ENCODE measurements around the gene ZNF776.
"Not testable (repeated sequence)": the region's sequence is repeated elsewhere in the genome, so short reads cannot be mapped to it uniquely, and the experiment has no call there.

Gene ZNF776

DNA sequence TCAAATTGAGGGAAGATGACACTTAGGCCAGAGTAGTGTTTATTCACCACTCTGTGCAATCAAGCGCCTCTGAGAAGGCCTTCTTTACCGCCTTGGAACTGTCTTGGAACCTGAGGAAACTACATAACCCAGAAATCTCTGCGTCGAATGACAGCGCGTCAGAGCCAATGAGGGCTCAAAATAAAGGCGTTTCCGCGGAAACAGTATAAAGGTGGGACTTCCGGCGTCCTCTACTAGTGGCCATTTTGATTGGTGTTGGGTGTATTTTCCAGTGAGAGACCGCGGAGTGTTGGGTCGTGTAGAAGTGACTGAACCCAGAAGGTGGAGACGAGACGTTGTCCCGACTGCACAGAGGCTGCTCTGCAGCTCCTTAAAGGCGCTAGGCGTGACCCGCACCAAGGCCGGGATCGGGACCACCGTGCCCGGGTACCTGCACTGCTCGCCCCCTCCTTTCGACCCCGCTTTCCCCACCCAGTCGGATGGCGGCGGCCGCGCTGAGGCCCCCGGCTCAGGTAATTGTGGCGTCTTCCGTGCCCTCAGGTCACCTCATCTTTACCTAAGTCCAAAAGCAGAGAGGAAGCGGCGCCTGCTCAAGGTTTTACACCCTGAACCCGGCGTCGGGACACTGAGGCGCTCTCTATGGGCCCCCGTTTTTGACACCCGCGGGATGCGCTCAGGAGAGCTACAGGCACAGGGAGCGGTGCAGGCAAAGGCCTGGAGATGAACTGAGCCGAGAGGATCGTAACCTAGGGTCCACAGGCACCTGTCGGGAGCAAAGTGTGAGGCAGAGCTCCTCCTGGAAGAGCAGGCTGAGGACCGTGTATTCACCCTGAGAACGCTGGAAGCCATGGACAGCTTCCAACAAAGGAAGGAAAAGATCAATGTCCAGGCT, at the start of gene ZNF776:
Gene ZNF776 (plus strand): TSS at position 236 of the 892 bp plus-strand sequence. CDS start 244 bp downstream, at position 480.
- DNase-seq, result peak; percentile 69 to 89

DNA sequence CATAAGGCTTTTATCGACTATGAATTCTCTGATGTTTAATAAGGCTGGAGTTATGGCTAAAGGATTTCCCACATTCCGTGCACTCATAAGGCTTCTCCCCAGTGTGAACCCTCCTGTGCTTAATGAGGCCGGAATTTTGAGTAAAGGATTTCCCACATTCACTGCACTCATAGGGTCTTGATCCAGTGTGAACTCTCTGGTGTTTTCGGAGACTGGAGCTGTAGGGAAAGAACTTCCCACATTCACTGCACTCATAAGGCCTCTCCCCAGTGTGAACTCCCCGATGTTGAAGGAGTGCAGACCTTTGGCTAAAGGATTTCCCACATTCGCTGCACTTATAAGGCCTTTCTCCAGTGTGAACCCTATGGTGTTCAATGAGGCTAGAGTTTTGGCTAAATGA, 45.0 kb upstream of the ZNF776 start:
- DNase-seq, result no peak

GRCh38 chr19:57706346-57706745, 40.3 kb upstream of the ZNF776 start:
- DNase-seq, result no peak

DNA sequence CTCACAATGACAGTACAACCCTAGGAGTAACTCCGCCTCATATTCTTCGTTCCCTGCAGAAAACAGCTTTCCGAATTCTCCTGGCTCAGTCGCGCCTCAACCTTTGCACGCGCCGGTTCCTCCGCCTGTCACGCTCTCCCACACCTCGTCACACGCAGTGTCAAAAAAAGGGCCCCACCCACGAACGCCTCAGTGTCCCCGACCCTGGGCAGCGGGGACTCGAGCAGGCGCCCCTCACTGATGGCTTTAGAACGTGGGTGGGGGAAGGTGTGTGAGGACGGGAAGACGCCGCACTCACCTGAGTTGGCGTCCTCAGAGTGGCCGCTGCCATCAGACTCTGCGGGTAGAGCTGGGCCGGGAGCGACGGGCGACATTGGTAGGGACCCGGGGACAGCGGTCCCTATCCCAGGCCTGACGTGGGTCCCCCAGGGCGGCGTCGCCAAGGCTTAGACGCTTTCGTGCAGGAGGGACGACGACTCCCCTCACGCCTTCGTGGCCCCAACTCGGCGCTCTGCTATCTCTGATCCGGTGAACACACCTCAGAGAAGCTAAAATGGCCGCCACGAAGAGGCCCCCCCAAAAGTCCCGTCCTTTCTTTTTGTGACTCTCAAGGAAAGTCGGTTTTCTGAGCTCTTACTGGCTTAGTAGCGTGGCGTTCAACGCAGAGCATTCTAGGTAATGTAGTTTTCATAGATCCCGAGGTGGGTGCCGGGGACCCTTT, 37.8 kb upstream of the ZNF776 start, which contains the start of gene ZNF154:
Gene ZNF154 (minus strand): TSS at position 564 of the 721 bp plus-strand sequence. CDS start 233 bp downstream, at position 331.
- peak in 1 of 2 experiments; percentile 29 for DNase-seq

DNA sequence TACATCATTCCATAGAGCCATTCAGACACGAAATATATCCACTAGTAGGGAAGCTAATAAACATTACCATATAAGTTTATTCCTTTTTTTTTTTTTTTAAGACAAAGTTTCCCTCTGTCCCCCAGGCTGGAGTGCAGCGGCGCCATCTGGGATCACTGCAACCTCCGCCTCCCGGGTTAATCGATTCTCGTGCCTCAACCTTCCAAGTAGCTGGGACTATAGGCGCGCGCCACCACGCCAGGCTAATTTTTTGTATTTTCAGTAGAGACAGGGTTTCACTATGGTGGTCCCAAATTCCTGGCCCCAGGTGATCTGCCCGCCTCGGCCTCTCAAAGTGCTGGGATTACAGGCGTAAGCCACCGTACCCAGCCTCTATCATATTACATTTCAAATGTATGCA, 37.0 kb upstream of the ZNF776 start:
- no peak for DNase-seq

GRCh38 chr19:57712222-57712621, 34.4 kb upstream of the ZNF776 start:
- no peak for DNase-seq

DNA sequence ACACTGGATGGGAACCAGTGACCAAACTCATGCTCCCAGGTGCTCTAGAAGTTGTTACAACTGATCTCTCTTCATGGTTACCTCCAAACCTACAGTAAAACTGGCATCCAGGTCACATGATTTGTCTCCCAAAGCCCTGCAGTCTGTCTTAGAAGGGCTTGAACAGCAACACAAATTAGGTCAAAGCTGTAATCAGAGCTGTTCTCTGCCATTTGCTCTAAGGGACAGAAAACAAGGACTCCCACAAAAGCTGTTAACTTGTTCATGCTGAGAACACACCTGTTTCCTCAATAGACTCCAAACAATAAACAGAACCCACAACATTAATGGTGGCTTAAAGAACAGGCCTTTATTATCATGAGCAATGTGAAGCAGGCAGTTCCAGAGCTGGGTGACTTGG, 27.2 kb upstream of the ZNF776 start:
- DNase-seq, result no peak

- DNase-seq, result no peak
These were observed 26.6 kb upstream of the ZNF776 start for GRCh38 chr19:57719901-57720519.

GRCh38 chr19:57720878-57721277, 25.7 kb upstream of the ZNF776 start:
- DNase-seq, result no peak

DNA sequence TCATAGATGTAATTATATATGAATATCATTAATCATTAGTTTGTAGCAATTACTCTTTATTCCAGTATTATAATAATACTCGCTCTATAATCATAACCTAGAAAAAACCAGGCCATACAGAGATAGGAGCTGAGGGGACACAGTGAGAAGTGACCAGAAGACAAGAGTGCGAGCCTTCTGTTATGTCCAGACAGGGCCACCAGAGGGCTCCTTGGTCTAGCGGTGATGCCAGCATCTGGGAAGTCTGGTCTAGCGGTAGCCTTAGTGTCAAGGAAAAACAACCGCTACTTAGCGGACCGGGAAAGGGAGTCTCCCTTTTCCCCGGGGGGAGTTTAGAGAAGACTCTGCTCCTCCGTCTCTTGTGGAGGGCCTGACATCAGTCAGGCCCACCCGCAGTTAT, 8.3 kb upstream of the ZNF776 start:
- DNase-seq, result not testable (repeated sequence)

DNA sequence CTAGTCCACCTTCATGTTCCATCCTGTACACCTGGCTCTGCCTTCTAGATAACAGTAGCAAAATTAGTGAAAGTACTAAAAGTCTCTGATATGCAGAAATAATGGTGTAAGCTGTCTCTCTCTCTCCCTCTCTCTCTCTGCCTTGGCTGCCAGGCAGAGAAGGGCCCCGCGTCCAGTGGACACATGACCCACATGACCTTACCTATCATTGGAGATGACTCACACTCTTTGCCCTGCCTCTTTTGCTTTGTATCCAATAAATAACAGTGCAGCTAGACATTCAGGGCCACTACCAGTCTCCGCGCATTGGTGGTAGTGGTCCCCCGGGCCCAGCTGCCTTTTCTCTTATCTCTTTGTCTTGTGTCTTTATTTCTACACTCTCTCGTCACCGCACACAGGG, 7.8 kb upstream of the ZNF776 start:
- not testable (repeated sequence) for DNase-seq

DNA sequence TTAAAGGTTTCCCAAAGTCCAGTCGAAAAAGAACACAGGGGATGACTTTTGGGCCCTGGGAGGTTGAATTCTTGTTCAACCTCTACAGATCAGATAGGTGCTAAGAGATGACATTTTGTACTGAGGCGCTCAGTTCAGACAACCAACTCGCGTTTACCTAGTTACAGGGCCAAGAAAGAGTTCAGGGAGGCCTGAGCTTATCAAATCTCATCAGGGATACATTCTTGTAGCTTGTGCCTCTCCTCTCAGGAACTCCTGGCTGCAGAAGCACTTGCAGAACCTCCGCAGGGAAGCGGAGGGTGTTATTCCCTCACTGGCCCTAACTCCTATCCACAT, 825 bp downstream of the ZNF776 start:
- no peak for DNase-seq

GRCh38 chr19:57748029-57748428, 1.4 kb downstream of the ZNF776 start:
- DNase-seq, result no peak

GRCh38 chr19:57754091-57754673, 7.6 kb downstream of the ZNF776 start:
- no peak for DNase-seq

GRCh38 chr19:57755031-57755430, 8.4 kb downstream of the ZNF776 start:
- no peak for DNase-seq

GRCh38 chr19:57757941-57758340, 11.3 kb downstream of the ZNF776 start:
- no peak for DNase-seq

- no peak for DNase-seq
These were observed 12.5 kb downstream of the ZNF776 start for GRCh38 chr19:57759096-57759495.

- peak; percentile 62 to 81 for DNase-seq
These were observed 22.9 kb downstream of the ZNF776 start, which contains the start of gene ZNF586 for GRCh38 chr19:57769345-57770131. TSS of gene ZNF586 (plus strand) at chr19:57769676. CDS start at chr19:57769843, 167 bp downstream.

DNA sequence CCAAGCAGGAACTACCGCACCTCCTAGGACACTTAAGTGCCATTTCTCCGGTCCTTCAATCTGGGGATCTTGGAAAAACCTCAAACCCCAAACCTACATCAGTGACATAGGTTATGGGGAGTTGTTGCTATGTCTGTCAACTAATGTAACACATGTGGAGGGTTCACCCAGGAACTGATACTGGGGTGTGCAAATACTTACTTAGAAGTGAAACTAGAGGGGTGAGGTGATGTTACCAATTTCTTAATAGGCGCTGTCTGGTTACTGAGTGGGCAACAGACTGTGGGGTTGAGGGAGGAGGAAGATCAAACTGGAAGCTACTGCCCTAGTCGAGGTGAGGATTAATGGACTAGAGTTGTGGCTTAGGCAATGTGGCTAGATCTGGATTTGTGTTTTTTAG, 24.8 kb downstream of the ZNF776 start:
- no peak for DNase-seq

GRCh38 chr19:57773488-57773887, 26.9 kb downstream of the ZNF776 start:
- DNase-seq, result no peak

DNA sequence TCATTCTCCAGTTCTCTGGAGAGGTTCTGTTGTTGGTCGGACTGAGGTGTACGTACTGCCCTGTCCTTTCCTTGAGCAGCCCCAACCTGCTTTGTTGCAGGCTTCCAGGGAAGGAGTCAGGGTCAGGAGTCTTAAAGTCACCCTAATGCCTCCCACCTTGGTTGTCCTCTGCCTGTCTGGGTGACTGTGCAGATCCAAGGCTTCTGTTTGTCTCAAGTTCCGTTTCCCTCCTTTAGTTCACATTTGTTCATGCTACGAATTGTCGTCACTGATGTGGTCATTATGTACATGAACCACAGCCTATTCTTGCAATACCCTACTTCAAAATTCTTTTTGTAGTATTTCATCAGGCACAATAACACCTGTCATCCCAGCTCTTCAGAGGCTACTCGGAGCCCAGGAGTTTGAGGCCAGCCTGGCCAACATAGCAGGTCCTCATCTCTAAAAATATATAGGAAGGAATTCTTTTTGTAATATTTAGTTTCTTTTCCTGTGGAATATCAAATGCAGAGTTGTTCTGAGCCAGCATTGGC, 30.2 kb downstream of the ZNF776 start:
- no peak for DNase-seq

DNA sequence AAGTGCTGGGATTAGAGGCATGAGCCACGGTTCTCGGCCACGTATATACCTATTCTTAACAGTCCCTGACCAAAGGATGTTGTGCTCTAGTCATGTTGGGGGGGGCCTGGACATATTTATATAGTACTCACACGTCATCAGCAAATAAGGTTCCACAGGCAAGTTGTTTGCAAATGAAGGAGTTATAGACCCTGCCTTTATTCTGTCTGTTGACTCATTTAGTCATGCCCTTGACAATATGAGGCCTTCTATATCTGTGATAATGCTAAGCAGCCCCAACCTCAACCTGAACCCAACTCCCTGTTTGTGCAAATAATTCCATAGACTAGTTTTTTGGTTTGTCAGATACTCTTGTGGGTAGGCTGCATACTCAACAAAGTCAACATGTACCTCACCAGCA, 31.7 kb downstream of the ZNF776 start:
- DNase-seq, result no peak
